HG02938 (cell line): ENCODE measurements around the gene IL12B.
"Not testable (repeated sequence)": the region's sequence is repeated elsewhere in the genome, so short reads cannot be mapped to it uniquely, and the experiment has no call there.

Source experiments
- ATAC-seq: cut with Tn5 transposase; IDR thresholded peaks from one replicate; pipeline ENCODE4 v1.9.1; 2021; ENCODE audit warnings: mild to moderate bottlenecking, moderate library complexity; ENCODE audit not compliant: unreplicated experiment

The IL12B gene

GRCh38 chr5:159297300-159297699 is 33.0 kb downstream of the IL12B start:
- ATAC-seq = not testable (repeated sequence)

GRCh38 chr5:159294921-159295320 is 35.4 kb downstream of the IL12B start:
- ATAC-seq = no peak

- ATAC-seq = no peak
These were observed 39.5 kb downstream of the IL12B start for GRCh38 chr5:159290741-159291140.

- ATAC-seq = no peak
These were observed 43.8 kb downstream of the IL12B start for GRCh38 chr5:159286420-159287035.

- ATAC-seq = no peak
These were observed 55.6 kb downstream of the IL12B start for GRCh38 chr5:159274676-159275075.

GRCh38 chr5:159273923-159274322 is 56.4 kb downstream of the IL12B start:
- ATAC-seq = no peak

GRCh38 chr5:159269723-159270122 is 60.6 kb downstream of the IL12B start:
- no peak for ATAC-seq

- ATAC-seq = not testable (repeated sequence)
These were observed 63.5 kb downstream of the IL12B start for GRCh38 chr5:159266764-159267163.
